GM21423 (cell line): ENCODE measurements around the gene HHIPL2.
"Not testable (repeated sequence)": the region's sequence is repeated elsewhere in the genome, so short reads cannot be mapped to it uniquely, and the experiment has no call there.

ENCODE experiments used
- ATAC-seq: cut with Tn5 transposase; IDR thresholded peaks from one replicate; pipeline ENCODE4 v1.9.1; 2021; ENCODE audit warnings: mild to moderate bottlenecking, moderate library complexity; ENCODE audit not compliant: unreplicated experiment

Gene HHIPL2

GRCh38 chr1:222543817-222544216 lies 4.1 kb downstream of the HHIPL2 start:
- ATAC-seq, result no peak

GRCh38 chr1:222540598-222540995 lies 7.3 kb downstream of the HHIPL2 start:
- no peak for ATAC-seq

- ATAC-seq, result no peak
Measured at GRCh38 chr1:222539951-222540597, 7.8 kb downstream of the HHIPL2 start.

- ATAC-seq, result no peak
Measured at GRCh38 chr1:222535455-222535854, 12.4 kb downstream of the HHIPL2 start.

GRCh38 chr1:222530852-222531251 lies 17.1 kb downstream of the HHIPL2 start:
- no peak for ATAC-seq

- no peak for ATAC-seq
Measured at GRCh38 chr1:222529916-222530315, 18.0 kb downstream of the HHIPL2 start.

- ATAC-seq, result no peak
Measured at GRCh38 chr1:222529181-222529580, 18.7 kb downstream of the HHIPL2 start.

GRCh38 chr1:222525951-222526350 lies 22.0 kb downstream of the HHIPL2 start:
- no peak for ATAC-seq

- ATAC-seq, result no peak
Measured at GRCh38 chr1:222523852-222524251, 24.1 kb downstream of the HHIPL2 start.

GRCh38 chr1:222522105-222522915 lies 25.6 kb downstream of the HHIPL2 start:
- ATAC-seq, result no peak

- ATAC-seq, result no peak
Measured at GRCh38 chr1:222521299-222522104, 26.4 kb downstream of the HHIPL2 start.

- not testable (repeated sequence) for ATAC-seq
Measured at GRCh38 chr1:222489496-222489895, 58.4 kb downstream of the HHIPL2 start.

GRCh38 chr1:222487774-222488173 lies 60.1 kb downstream of the HHIPL2 start:
- not testable (repeated sequence) for ATAC-seq

- not testable (repeated sequence) for ATAC-seq
Measured at GRCh38 chr1:222484005-222484404, 63.9 kb downstream of the HHIPL2 start.

- not testable (repeated sequence) for ATAC-seq
Measured at GRCh38 chr1:222479567-222479966, 68.3 kb downstream of the HHIPL2 start.

GRCh38 chr1:222476436-222476835 lies 71.5 kb downstream of the HHIPL2 start:
- not testable (repeated sequence) for ATAC-seq

GRCh38 chr1:222473717-222474116 lies 74.2 kb downstream of the HHIPL2 start:
- ATAC-seq, result not testable (repeated sequence)

GRCh38 chr1:222472776-222473540 lies 74.9 kb downstream of the HHIPL2 start:
- ATAC-seq, result not testable (repeated sequence)
